Kidney (tissue), 14 donors: ENCODE results near the gene KLHL8. TPM values are rescaled to one million over a fixed set of nuclear protein-coding genes. Genes with fewer than 3 reads are reported as not detected.

Experiments used
- DNase-seq, 5 donors: peaks; one replicate each; pipeline ENCODE4 v3.0.0-alpha.2; 2013 to 2020
- FAIRE-seq: peaks from 2 replicates; lab custom pipeline; 2012; peaks lifted over from hg19 to GRCh38; lab: Jason Lieb, UNC
- H3K27ac ChIP-seq, 2 donors: one replicate each; pipeline ENCODE4 v1.7.0; 2013; ENCODE audit warnings: low read depth in 2 of 2, low read length in 2 of 2, inconsistent platforms in 1 of 2
- H3K27me3 ChIP-seq: one replicate; pipeline ENCODE4 v1.7.1; 2013; ENCODE audit warnings: low read length, inconsistent platforms; ENCODE audit not compliant: control insufficient read depth, insufficient read depth
- H3K36me3 ChIP-seq, 3 donors: one replicate each; pipeline versions ENCODE4 v1.7.0 to v1.7.1; 2013; ENCODE audit warnings: low read length in 3 of 3, control low read depth in 1 of 3, inconsistent platforms in 1 of 3; ENCODE audit not compliant: insufficient read depth in 3 of 3, control insufficient read depth in 2 of 3
- H3K4me1 ChIP-seq, 3 donors: one replicate each; pipeline versions ENCODE4 v1.7.0 to v1.7.1; 2013; ENCODE audit warnings: low read length in 3 of 3, inconsistent platforms in 1 of 3, low read depth in 1 of 3; ENCODE audit not compliant: control insufficient read depth in 2 of 3, insufficient read depth in 2 of 3
- H3K4me3 ChIP-seq, 3 donors: one replicate each; pipeline versions ENCODE4 v1.7.0 to v1.8.1; 2013; ENCODE audit warnings: low read length in 3 of 3, control low read depth in 1 of 3, inconsistent platforms in 1 of 3
- H3K9ac ChIP-seq, 3 donors: one replicate each; pipeline versions ENCODE4 v1.7.0 to v1.7.1; 2013; ENCODE audit warnings: low read length in 3 of 3, control low read depth in 1 of 3, inconsistent platforms in 1 of 3
- H3K9me3 ChIP-seq, 3 donors: one replicate each; pipeline versions ENCODE4 v1.7.0 to v1.7.1; 2013; ENCODE audit warnings: low read length in 3 of 3, control low read depth in 1 of 3, inconsistent platforms in 1 of 3; ENCODE audit not compliant: control insufficient read depth in 2 of 3, insufficient read depth in 1 of 3
- CTCF ChIP-seq: IDR thresholded peaks from 3 replicates; pipeline ENCODE4 v1.5.1; 2012; ENCODE audit warnings: mild to moderate bottlenecking, moderate library complexity, borderline replicate concordance; ENCODE audit not compliant: insufficient read depth; ENCODE audit errors: extremely low read depth
- intact Hi-C: fragments of 100-400 bp; cut with DNase I; formaldehyde crosslinking; loops from one replicate; pipeline ENCODE4 v1.11.1; 2022
- polyA plus RNA-seq: library from polyadenylated mRNA; stranded (reverse); fragments of 350-450 nt; fragmentation: Illumina TruSeq; extraction: RNeasy Lipid Tissue Mini Kit (QIAGEN cat#74804); gene quantifications from one replicate; pipeline ENCODE4 v1.2.3, GENCODE V29; 2014; ENCODE audit warnings: low read depth, low replicate concordance; ENCODE audit not compliant: insufficient read depth
- total RNA-seq: library from RNA; stranded (reverse); fragmentation: NEBNext Ultra II Directional; extraction: Animal tissue kit (Norgen Biotek cat#: 25700); gene quantifications from one replicate; pipeline ENCODE4 v1.2.1, GENCODE V29; 2021
- donor health status: control.
- donor health status: control.
- donor health status: control.
- donor health status: control.
- donor health status: control.
- donor health status: DM: yes; HTN: yes; CAD: no.
- donor health status: Normal renal cell carcinoma (clear cell type).

KLHL8 gene
- total and polyA plus RNA-seq, 2 donors from 2014 or later: 5.9 to 14.6 TPM

GRCh38 chr4:87250294-87250693 lies 29.9 kb upstream of the KLHL8 start:
- FAIRE-seq: no peak
- intact Hi-C loops: no loop called here
- DNase-seq: no peak
- Histone ChIP-seq H3K9me3 (no peaks in the 10 kb centered on the region), H3K27ac (no peak overlapping the region), H3K36me3 (no peaks in the 10 kb centered on the region), H3K27me3 (no peaks in the 10 kb centered on the region), H3K4me1 (no peaks in the 10 kb centered on the region), H3K4me3 (no peak overlapping the region), H3K9ac (no peak overlapping the region)
- no peak for TF ChIP-seq CTCF

- FAIRE-seq (no peak), DNase-seq (no peak)
- Histone ChIP-seq H3K36me3 (no peaks in the 10 kb centered on the region), H3K9ac (no peak overlapping the region), H3K4me3 (no peak overlapping the region), H3K27ac (no peak overlapping the region), H3K4me1 (no peaks in the 10 kb centered on the region), H3K27me3 (no peaks in the 10 kb centered on the region), H3K9me3 (no peaks in the 10 kb centered on the region)
- intact Hi-C loops: no loop called here
- TF ChIP-seq CTCF: no peak
Measured at GRCh38 chr4:87249332-87250019, 29.1 kb upstream of the KLHL8 start.

- Histone ChIP-seq H3K9me3 (peaks cover 0 to 20% (median 0%) of the 10 kb centered on the region in 3 donors), H3K36me3 (no peaks in the 10 kb centered on the region), H3K27me3 (no peaks in the 10 kb centered on the region), H3K27ac (no peak overlapping the region), H3K4me3 (no peak overlapping the region), H3K4me1 (peaks cover 0 to 5% (median 5%) of the 10 kb centered on the region in 3 donors), H3K9ac (no peak overlapping the region)
- intact Hi-C loops: no loop called here
- FAIRE-seq (no peak), DNase-seq (peak in 1 of 5 donors; percentile 31)
- TF ChIP-seq CTCF: no peak
Measured at GRCh38 chr4:87243426-87244053, 23.1 kb upstream of the KLHL8 start.
